GM23338 (cell line): ENCODE results near the gene SLC16A7.

Experiments
- CREB1 ChIP-seq: fragments of 250-450 bp; sonication (Bioruptor Pico); IDR thresholded peaks from 2 replicates; pipeline ENCODE4 v1.5.0; 2020; ENCODE audit warnings: low read depth, mild to moderate bottlenecking, moderate library complexity
- EZH2 ChIP-seq: fragments of 200-600 bp; sonication (generic); IDR thresholded peaks from one replicate; pipeline ENCODE4 v1.8.0; 2017; ENCODE audit warnings: antibody characterized with exemption, mild to moderate bottlenecking, low read depth; ENCODE audit not compliant: unreplicated experiment
- EZH2phosphoT487 ChIP-seq: fragments of 200-600 bp; sonication (generic); IDR thresholded peaks from one replicate; pipeline ENCODE4 v1.8.1; 2018; ENCODE audit warnings: antibody characterized with exemption; ENCODE audit not compliant: unreplicated experiment
- NANOG ChIP-seq: IDR thresholded peaks from 2 replicates; pipeline ENCODE4 v1.6.1; 2016; ENCODE audit warnings: antibody characterized with exemption, borderline replicate concordance
- POLR2AphosphoS5 ChIP-seq: IDR thresholded peaks from 2 replicates; pipeline ENCODE4 v1.6.1; 2016; ENCODE audit warnings: antibody characterized with exemption, low read depth
- TF ChIP-seq, protein P1 (sequence below): IDR thresholded peaks from one replicate; pipeline ENCODE4 v1.6.1; 2018; ENCODE audit warnings: antibody characterized with exemption; ENCODE audit not compliant: unreplicated experiment
- TF ChIP-seq, protein P2 (sequence below), 2 experiments: fragments of 200-600 bp in 1 of 2; sonication (generic) in 1 of 2; conservative IDR thresholded peaks; 2 replicates each; pipeline versions ENCODE4 v1.5.1 to v1.6.1; 2016 to 2017; ENCODE audit warnings: antibody characterized with exemption in 2 of 2, low read depth in 2 of 2, mild to moderate bottlenecking in 2 of 2, moderate library complexity in 1 of 2
- TF ChIP-seq, protein P3 (sequence below): IDR thresholded peaks from 2 replicates; pipeline ENCODE4 v1.6.1; 2016; ENCODE audit warnings: antibody characterized with exemption

DNA sequence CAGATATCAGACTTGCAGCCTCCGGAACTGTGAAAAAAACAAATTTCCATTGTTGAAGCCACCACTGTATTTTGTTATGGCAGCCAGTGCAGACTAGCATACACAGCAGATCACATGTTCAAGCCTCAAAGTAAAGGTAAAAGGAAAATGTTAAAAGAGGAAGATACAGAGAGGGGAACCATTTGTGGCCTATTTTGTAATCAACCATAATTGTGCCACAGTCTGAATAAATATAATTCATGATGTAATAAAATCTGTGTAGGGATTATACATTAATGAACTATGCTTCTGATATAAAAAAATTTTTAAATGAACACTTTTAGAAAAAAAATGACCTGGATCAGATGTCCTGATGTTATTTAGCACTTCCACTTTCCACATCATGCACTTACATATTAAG, 79.6 kb downstream of the SLC16A7 start:
- TF ChIP-seq, protein P1, sequence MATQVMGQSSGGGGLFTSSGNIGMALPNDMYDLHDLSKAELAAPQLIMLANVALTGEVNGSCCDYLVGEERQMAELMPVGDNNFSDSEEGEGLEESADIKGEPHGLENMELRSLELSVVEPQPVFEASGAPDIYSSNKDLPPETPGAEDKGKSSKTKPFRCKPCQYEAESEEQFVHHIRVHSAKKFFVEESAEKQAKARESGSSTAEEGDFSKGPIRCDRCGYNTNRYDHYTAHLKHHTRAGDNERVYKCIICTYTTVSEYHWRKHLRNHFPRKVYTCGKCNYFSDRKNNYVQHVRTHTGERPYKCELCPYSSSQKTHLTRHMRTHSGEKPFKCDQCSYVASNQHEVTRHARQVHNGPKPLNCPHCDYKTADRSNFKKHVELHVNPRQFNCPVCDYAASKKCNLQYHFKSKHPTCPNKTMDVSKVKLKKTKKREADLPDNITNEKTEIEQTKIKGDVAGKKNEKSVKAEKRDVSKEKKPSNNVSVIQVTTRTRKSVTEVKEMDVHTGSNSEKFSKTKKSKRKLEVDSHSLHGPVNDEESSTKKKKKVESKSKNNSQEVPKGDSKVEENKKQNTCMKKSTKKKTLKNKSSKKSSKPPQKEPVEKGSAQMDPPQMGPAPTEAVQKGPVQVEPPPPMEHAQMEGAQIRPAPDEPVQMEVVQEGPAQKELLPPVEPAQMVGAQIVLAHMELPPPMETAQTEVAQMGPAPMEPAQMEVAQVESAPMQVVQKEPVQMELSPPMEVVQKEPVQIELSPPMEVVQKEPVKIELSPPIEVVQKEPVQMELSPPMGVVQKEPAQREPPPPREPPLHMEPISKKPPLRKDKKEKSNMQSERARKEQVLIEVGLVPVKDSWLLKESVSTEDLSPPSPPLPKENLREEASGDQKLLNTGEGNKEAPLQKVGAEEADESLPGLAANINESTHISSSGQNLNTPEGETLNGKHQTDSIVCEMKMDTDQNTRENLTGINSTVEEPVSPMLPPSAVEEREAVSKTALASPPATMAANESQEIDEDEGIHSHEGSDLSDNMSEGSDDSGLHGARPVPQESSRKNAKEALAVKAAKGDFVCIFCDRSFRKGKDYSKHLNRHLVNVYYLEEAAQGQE, result no peak
- TF ChIP-seq, protein P2, sequence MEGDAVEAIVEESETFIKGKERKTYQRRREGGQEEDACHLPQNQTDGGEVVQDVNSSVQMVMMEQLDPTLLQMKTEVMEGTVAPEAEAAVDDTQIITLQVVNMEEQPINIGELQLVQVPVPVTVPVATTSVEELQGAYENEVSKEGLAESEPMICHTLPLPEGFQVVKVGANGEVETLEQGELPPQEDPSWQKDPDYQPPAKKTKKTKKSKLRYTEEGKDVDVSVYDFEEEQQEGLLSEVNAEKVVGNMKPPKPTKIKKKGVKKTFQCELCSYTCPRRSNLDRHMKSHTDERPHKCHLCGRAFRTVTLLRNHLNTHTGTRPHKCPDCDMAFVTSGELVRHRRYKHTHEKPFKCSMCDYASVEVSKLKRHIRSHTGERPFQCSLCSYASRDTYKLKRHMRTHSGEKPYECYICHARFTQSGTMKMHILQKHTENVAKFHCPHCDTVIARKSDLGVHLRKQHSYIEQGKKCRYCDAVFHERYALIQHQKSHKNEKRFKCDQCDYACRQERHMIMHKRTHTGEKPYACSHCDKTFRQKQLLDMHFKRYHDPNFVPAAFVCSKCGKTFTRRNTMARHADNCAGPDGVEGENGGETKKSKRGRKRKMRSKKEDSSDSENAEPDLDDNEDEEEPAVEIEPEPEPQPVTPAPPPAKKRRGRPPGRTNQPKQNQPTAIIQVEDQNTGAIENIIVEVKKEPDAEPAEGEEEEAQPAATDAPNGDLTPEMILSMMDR (conservative IDR thresholded peaks at IDR 0.05; ENCODE audit: low read depth in 2 of 2), result no peak
- TF ChIP-seq POLR2AphosphoS5 (no peak), NANOG (no peak), CREB1 (no peak), EZH2 (no peak), EZH2phosphoT487 (no peak)
- TF ChIP-seq, protein P3, sequence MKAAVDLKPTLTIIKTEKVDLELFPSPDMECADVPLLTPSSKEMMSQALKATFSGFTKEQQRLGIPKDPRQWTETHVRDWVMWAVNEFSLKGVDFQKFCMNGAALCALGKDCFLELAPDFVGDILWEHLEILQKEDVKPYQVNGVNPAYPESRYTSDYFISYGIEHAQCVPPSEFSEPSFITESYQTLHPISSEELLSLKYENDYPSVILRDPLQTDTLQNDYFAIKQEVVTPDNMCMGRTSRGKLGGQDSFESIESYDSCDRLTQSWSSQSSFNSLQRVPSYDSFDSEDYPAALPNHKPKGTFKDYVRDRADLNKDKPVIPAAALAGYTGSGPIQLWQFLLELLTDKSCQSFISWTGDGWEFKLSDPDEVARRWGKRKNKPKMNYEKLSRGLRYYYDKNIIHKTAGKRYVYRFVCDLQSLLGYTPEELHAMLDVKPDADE, result no peak
